Activated T-helper 2 cell treated with anti-CD3 and anti-CD28 coated beads, Interferon-gamma antibody, Interleukin-2, Interleukin-4, amounts not matched to agents 10 μg/mL and 5 μg/mL and 100 μg/mL, durations not matched to agents 14 hours and 24 hours and 36 hours (primary cell): ENCODE results near the gene SGSM2. TPM values are rescaled to one million over a fixed set of nuclear protein-coding genes. Genes with fewer than 3 reads are reported as not detected.

Experiments used
- DNase-seq: peaks from one replicate; pipeline ENCODE4 v3.0.0; 2021; ENCODE audit warnings: low spot score
- H3K27ac Mint-ChIP-seq: one replicate; pipeline ENCODE4 v1.8.0; 2021; ENCODE audit warnings: mixed read lengths
- H3K27me3 Mint-ChIP-seq: one replicate; pipeline ENCODE4 v1.8.0; 2021; ENCODE audit warnings: low read depth, mixed read lengths
- H3K36me3 Mint-ChIP-seq: one replicate; pipeline ENCODE4 v1.8.0; 2021; ENCODE audit warnings: low read depth, mixed read lengths
- H3K4me1 Mint-ChIP-seq: one replicate; pipeline ENCODE4 v1.8.0; 2021; ENCODE audit warnings: low read depth, mixed read lengths
- H3K4me3 Mint-ChIP-seq: one replicate; pipeline ENCODE4 v1.8.0; 2021; ENCODE audit warnings: low read depth, mild to moderate bottlenecking, moderate library complexity, mixed read lengths
- H3K9me3 Mint-ChIP-seq: one replicate; pipeline ENCODE4 v1.8.0; 2021; ENCODE audit warnings: mixed read lengths
- intact Hi-C: fragments of 100-400 bp; cut with micrococcal nuclease; formaldehyde crosslinking; loops from one replicate; pipeline ENCODE4 v1.15.1; 2023
- total RNA-seq: library from RNA; stranded (reverse); gene quantifications from 2 replicates; pipeline ENCODE4 v1.2.3, GENCODE V29; 2022

SGSM2 gene
- total RNA-seq, 1 donor from 2014 or later: 55.4 TPM

GRCh38 chr17:2364763-2365116, 27.4 kb downstream of the SGSM2 start:
- Mint-ChIP-seq H3K27me3 (no peaks in the 10 kb centered on the region), H3K4me3 (no peak overlapping the region), H3K9me3 (no peaks in the 10 kb centered on the region), H3K4me1 (no peaks in the 10 kb centered on the region), H3K36me3 (peaks cover 3% of the 10 kb centered on the region), H3K27ac (no peak overlapping the region)
- intact Hi-C loops: no loop called here
- no peak for DNase-seq

GRCh38 chr17:2365132-2365531, 27.8 kb downstream of the SGSM2 start:
- H3K36me3 Mint-ChIP-seq: peaks cover 3% of the 10 kb centered on the region

GRCh38 chr17:2366747-2367494, 29.6 kb downstream of the SGSM2 start:
- Mint-ChIP-seq H3K4me3 (no peak overlapping the region), H3K27ac (no peak overlapping the region), H3K4me1 (no peaks in the 10 kb centered on the region), H3K27me3 (no peaks in the 10 kb centered on the region), H3K36me3 (peaks cover 3% of the 10 kb centered on the region), H3K9me3 (no peaks in the 10 kb centered on the region)
- intact Hi-C loops: no loop called here
- DNase-seq: no peak

More at GRCh38 chr17:2365132-2365531, 27.8 kb downstream of the SGSM2 start:
- H3K4me3 Mint-ChIP-seq: no peak overlapping the region
- H3K9me3 Mint-ChIP-seq: no peaks in the 10 kb centered on the region
- no peaks in the 10 kb centered on the region for H3K27me3 Mint-ChIP-seq
- intact Hi-C loops: no loop called here
- H3K4me1 Mint-ChIP-seq: no peaks in the 10 kb centered on the region
- no peak for DNase-seq
- no peak overlapping the region for H3K27ac Mint-ChIP-seq

GRCh38 chr17:2368359-2368758, 31.1 kb downstream of the SGSM2 start:
- H3K4me1 Mint-ChIP-seq: no peaks in the 10 kb centered on the region
- H3K36me3 Mint-ChIP-seq: peaks cover 3% of the 10 kb centered on the region
- DNase-seq: no peak
- H3K4me3 Mint-ChIP-seq: no peak overlapping the region
- H3K27ac Mint-ChIP-seq: no peak overlapping the region
- H3K9me3 Mint-ChIP-seq: no peaks in the 10 kb centered on the region
- intact Hi-C loops: no loop called here
- H3K27me3 Mint-ChIP-seq: no peaks in the 10 kb centered on the region

- DNase-seq: no peak
- H3K27ac Mint-ChIP-seq: no peak overlapping the region
- H3K4me1 Mint-ChIP-seq: no peaks in the 10 kb centered on the region
- H3K36me3 Mint-ChIP-seq: peaks cover 3% of the 10 kb centered on the region
- H3K27me3 Mint-ChIP-seq: no peaks in the 10 kb centered on the region
- H3K4me3 Mint-ChIP-seq: no peak overlapping the region
- intact Hi-C loops: no loop called here
- no peaks in the 10 kb centered on the region for H3K9me3 Mint-ChIP-seq
Measured at GRCh38 chr17:2369039-2369438, 31.7 kb downstream of the SGSM2 start.

- intact Hi-C loops: no loop called here
Measured at GRCh38 chr17:2369551-2370210, 32.4 kb downstream of the SGSM2 start.

DNA sequence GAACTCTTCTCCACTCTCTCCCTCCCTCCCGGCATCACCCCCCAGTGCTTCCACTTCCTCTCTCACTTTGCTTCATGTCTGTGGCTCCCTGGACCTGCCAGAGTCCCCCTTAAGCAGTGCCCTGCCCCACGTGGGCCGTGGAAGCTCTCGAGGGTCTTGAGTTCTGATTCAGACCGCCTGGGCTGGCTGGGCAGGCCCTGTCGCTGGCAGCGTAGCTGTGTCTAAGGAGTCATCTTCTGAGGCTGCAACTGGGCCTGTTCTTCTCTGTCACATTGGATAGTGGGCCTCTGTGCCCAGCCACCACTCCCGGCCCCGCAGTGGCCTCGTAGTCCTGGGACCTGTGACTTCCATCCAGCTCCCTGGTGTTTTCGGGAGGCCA, 32.9 kb downstream of the SGSM2 start:
- no peak for DNase-seq
- Mint-ChIP-seq H3K27ac (no peak overlapping the region), H3K36me3 (peaks cover 3% of the 10 kb centered on the region), H3K4me1 (no peaks in the 10 kb centered on the region), H3K4me3 (no peak overlapping the region), H3K27me3 (no peaks in the 10 kb centered on the region), H3K9me3 (no peaks in the 10 kb centered on the region)
- intact Hi-C loops: no loop called here

More at GRCh38 chr17:2369551-2370210, 32.4 kb downstream of the SGSM2 start:
- Mint-ChIP-seq H3K27ac (no peak overlapping the region), H3K27me3 (no peaks in the 10 kb centered on the region), H3K4me1 (no peaks in the 10 kb centered on the region), H3K36me3 (peaks cover 3% of the 10 kb centered on the region), H3K9me3 (no peaks in the 10 kb centered on the region), H3K4me3 (no peak overlapping the region)
- DNase-seq: no peak

- Mint-ChIP-seq H3K27me3 (no peaks in the 10 kb centered on the region), H3K4me3 (no peak overlapping the region), H3K4me1 (no peaks in the 10 kb centered on the region), H3K36me3 (peaks cover 2% of the 10 kb centered on the region), H3K9me3 (no peaks in the 10 kb centered on the region), H3K27ac (no peak overlapping the region)
- DNase-seq: no peak
- intact Hi-C loops: no loop called here
Measured at GRCh38 chr17:2371183-2372130, 34.2 kb downstream of the SGSM2 start.

GRCh38 chr17:2372180-2372579, 34.9 kb downstream of the SGSM2 start:
- Mint-ChIP-seq H3K4me3 (no peak overlapping the region), H3K27me3 (no peaks in the 10 kb centered on the region), H3K36me3 (peaks cover 3% of the 10 kb centered on the region), H3K4me1 (no peaks in the 10 kb centered on the region), H3K27ac (no peak overlapping the region), H3K9me3 (no peaks in the 10 kb centered on the region)
- intact Hi-C loops: no loop called here
- no peak for DNase-seq

DNA sequence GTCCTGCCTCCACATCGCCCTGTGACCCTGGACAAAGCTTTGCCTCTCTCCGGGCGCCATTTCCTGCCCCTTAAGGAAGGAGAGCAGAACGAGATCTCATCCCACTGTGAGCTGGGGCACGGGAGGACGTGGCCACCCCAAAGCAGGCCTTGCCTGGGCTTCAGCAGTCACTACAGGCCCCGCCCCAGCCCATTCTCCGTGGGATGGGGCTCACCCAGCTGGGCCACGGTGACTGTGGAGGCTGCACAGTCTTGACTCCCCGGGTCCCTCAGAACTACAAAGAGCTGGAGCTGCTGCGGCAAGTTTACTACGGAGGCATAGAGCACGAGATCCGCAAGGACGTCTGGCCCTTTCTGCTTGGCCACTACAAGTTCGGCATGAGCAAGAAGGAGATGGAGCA, 35.4 kb downstream of the SGSM2 start:
- H3K27ac Mint-ChIP-seq: no peak overlapping the region
- intact Hi-C loops: no loop called here
- no peak overlapping the region for H3K4me3 Mint-ChIP-seq
- H3K27me3 Mint-ChIP-seq: no peaks in the 10 kb centered on the region
- H3K36me3 Mint-ChIP-seq: peaks cover 7% of the 10 kb centered on the region
- no peaks in the 10 kb centered on the region for H3K4me1 Mint-ChIP-seq
- DNase-seq: no peak
- H3K9me3 Mint-ChIP-seq: no peaks in the 10 kb centered on the region

DNA sequence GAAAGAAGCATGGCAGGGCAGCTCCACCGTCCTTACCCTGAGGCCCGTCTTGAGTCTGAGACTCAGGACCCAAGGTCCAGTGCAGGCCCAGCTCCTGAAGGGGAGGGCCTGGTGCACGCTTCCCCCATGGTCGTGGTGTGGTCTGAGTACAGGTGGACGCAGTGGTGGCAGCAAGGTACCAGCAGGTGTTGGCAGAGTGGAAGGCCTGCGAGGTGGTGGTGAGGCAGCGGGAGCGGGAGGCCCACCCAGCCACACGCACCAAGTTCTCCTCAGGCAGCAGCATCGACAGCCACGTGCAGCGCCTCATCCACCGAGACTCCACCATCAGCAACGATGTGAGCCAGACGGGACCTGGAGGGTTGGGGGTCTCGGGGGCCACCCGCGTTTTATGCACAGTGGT, 35.9 kb downstream of the SGSM2 start:
- Mint-ChIP-seq H3K4me1 (no peaks in the 10 kb centered on the region), H3K27me3 (no peaks in the 10 kb centered on the region), H3K4me3 (no peak overlapping the region), H3K9me3 (no peaks in the 10 kb centered on the region), H3K36me3 (peaks cover 7% of the 10 kb centered on the region), H3K27ac (no peak overlapping the region)
- no peak for DNase-seq
- intact Hi-C loops: no loop called here

GRCh38 chr17:2374549-2375285, 37.4 kb downstream of the SGSM2 start:
- H3K4me1 Mint-ChIP-seq: no peaks in the 10 kb centered on the region
- no peak overlapping the region for H3K27ac Mint-ChIP-seq
- no peaks in the 10 kb centered on the region for H3K27me3 Mint-ChIP-seq
- H3K9me3 Mint-ChIP-seq: no peaks in the 10 kb centered on the region
- intact Hi-C loops: no loop called here
- H3K4me3 Mint-ChIP-seq: no peak overlapping the region
- no peak for DNase-seq
- H3K36me3 Mint-ChIP-seq: peaks cover 7% of the 10 kb centered on the region
